ENCODE measurements around the gene KIR3DL2.
"Not testable (repeated sequence)": the region's sequence is repeated elsewhere in the genome, so short reads cannot be mapped to it uniquely, and the experiment has no call there.

KIR3DL2 gene

DNA sequence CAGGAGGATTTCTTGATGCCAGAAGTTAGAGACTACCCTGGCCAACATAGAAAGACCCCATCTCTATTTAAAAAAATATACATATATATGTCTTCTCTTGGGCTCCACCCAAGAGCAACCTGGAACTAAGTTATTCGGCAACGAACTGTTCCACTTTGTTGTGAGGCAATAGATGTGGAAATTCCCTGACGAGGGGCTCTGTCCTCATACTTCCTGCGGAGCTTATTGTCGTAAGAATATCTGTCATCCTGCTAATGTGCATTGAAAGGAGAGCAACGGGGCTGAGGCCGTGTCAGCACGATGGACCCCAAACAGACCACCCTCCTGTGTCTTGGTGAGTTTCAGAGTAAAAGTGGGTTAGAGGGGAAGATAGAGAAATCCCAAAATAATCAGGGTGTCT is 23.7 kb downstream of the KIR3DL2 start, which contains the start of gene FCAR:
Gene FCAR (plus strand): TSS at position 246 of the 400 bp plus-strand sequence. CDS start 55 bp downstream, at position 301.
- DNase-seq = no peak

DNA sequence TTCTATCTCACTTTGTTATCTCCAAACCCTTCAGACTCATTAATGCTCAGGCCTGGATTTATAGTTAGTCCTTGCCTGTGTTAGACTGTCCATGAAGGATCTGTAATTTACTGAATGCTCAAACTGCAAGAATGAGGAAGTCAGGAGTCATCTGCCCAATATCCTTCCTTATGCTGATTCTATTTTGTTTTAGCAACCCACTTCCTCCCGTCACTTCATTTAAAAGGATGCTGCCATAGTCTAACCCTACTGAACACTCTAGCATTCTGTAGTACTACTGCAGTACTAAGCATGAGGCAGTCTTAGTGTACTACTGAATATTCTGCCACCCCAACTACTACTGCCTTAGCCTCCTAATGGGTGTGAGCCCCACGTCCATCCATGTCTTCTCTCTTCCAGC is 25.3 kb downstream of the KIR3DL2 start:
- no peak for DNase-seq

DNA sequence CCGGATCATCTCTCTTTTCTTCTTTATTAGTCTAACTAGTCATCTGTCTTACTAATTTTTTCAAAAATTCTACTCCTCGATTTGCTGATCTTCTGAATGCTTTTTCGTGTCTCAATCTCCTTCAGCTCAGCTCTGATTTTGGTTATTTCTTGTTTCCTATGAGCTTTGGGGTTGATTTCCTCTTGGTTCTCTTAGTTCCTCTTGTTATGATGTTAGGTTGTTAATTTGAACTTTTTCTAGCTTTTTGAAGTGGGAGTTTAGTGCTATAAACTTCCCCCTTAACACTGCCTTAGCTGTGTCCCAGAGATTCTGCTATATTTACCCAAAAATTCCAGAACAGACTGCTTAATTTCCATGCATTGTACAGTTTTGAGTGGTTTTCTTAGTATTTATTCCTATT is 27.2 kb downstream of the KIR3DL2 start:
- DNase-seq = no peak

DNA sequence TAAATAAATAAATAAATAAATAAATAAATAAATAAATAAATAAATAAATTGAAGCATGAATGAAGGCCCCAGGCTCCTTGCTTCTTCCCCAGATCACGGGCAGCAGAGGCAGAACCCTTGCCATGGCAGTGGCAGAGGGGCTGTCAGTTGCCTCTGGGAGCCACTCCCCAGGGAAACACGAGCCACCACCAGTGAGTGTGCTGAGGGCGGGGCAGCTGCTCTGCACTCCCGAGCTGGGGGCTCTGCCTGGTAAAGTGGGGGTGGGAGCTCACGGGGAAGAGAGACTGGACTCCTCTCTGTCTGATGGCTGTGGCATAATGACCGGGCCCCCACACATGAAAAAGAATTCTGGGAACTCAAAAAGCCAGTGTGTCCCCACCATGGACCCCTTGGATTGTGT is 31.6 kb downstream of the KIR3DL2 start:
- no peak for DNase-seq

DNA sequence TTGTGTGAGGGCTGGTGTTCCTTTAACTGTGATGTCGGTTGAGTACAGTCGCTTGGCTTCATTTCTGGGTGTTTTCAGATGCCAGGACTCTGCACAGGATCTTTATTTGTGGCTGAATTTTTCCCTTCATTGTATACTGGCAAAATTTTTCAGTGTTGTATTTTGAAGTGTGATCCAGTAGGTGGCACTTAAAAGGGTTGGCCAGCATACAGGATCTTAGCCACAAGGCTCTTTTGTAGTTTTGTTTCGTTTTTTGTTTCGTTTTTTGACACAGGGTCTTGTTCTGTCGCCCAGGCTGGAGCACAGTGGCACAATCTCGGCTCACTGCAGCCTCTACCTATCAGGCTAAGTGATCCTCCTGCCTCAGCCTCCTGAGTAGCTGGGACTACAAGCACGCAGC is 32.5 kb downstream of the KIR3DL2 start:
- DNase-seq = no peak

DNA sequence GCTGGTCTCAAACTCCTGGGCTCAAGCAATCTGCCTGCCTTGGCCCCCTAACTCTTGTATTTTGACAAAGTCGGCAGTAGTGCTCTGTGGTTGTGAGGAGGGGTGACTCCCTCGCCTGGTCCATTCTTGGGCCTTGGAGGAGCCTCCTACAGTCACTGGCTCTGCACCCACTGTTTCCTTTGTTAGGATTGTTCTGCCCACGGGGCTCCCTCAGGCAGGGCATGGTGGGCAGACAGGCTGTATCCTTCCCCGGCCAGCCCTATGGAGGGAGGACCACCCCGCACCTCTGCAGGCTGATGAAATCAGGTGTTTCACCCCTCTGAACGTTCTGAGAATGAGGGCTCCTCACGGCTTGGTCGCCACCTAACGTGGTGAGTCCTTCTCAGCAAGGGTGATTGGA is 33.0 kb downstream of the KIR3DL2 start:
- DNase-seq = no peak

DNA sequence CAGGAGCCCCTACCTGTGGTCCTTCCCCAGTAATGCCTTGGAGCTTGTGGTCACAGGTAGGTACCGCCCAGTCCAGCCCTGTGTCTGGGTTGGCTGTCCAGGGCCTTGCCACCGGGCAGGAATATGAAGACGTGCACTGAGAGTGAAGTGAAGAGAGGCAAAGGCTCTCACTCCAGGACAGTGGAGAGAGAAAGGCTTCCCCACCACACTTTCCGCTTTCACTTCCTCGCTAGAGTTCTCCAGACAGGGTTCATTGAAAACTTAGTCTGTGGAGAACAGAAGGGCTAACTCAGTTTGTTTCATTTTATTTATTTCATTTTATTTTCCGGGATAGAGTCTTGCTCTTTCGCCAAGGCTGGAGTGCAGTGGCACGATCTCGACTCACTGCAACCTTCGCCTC is 38.0 kb downstream of the KIR3DL2 start:
- no peak for DNase-seq

DNA sequence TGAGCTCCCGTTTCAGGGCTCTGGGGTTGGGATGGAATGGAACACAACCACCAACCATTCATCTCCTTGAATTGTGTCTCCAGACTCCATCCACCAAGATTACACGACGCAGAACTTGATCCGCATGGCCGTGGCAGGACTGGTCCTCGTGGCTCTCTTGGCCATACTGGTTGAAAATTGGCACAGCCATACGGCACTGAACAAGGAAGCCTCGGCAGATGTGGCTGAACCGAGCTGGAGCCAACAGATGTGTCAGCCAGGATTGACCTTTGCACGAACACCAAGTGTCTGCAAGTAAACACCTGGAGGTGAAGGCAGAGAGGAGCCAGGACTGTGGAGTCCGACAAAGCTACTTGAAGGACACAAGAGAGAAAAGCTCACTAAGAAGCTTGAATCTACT is 39.3 kb downstream of the KIR3DL2 start:
- DNase-seq = no peak

DNA sequence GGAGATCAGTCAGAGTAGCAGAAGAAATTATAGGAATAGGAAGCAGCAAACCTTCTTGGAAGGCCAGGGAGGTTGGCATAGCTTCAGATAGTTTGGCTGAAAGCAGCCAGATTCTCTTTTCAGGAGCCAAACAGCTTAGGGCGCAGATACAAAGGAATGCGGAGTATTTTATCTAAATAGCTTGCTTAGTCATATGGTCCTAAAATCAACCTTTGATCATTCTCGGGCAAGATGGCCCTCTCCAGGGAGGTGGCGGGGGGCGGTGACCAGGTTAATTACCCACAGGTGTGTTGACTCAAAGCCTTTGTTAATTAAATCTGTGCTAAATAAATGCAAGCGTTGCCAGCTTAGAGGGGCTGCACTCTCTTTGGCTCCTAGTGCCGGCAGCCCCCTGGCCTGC is 43.2 kb downstream of the KIR3DL2 start:
- DNase-seq = no peak

DNA sequence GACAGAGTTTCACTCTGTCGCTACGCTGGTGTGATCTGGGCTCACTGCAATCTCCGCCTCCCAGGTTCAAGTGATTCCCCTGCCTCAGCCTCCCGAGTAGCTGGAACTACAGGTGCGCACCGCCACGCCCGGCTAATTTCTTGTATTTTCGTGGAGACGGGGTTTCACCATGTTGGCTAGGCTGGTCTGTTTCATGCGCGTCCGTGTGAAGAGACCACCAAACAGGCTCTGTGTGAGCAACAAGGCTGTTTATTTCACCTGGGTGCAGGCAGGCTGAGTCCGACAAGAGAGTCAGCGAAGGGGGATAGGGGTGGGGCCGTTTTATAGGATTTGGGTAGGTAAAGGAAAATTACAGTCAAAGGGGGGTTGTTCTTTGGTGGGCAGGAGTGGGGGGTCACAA is 43.9 kb downstream of the KIR3DL2 start:
- not testable (repeated sequence) for DNase-seq

DNA sequence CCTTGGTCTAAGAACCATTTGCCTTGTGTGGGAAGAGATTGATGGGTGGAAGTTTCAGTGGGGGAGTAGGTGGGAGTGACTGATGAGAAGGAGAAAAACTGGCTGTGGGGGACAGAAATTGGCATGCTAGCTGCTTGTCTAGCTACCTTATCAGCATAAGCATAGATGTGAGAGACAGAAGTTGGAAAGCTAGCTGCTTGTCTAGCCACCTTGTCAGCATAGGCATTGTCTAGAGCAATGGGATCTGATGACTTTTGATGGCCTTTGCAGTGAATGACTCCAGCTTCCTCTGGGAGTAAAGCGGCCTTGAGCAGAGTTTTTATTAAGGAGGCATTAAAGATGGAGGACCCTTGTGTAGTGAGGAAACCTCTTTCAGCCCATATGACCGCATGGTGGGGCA is 45.8 kb downstream of the KIR3DL2 start:
- no peak for DNase-seq

DNA sequence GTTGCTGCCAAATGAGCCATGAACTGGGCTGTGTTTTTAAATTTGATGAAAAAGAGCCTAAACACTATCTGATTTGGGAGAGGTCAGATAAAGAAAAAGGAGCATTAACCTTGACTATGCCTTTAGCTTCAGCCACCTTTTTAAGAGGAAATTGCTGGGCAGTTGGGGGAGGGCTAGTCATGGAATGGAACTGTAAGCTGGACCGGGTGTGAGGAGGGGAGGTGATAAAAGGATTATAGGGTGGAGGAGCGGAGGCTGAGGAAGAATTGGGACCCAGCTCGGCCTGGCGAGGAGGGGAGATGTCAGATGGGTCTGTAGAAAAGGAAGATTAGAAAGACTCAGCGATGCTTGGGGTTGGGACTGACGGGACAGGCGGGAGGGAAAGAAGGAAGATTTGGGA is 48.4 kb downstream of the KIR3DL2 start:
- DNase-seq = not testable (repeated sequence)

DNA sequence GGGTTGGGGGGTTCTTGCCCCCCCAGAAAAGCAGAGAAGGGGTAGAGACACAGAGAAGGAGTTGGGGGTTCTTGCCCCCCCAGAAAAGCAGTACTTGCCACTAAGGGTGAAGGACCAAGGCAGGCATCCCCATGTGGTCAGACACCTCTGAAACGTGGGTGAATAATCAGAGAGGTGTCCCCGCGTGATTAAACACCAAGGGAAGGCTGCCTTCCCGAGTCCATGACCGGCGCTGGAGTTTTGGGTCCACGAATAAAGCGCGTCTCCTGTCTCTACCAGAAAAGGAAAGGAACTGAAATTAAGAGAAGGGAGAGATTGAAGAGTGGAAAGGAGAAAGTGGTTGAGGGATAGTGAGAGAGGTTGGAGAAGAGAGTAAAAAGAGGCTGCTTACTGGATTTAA is 49.4 kb downstream of the KIR3DL2 start:
- not testable (repeated sequence) for DNase-seq

DNA sequence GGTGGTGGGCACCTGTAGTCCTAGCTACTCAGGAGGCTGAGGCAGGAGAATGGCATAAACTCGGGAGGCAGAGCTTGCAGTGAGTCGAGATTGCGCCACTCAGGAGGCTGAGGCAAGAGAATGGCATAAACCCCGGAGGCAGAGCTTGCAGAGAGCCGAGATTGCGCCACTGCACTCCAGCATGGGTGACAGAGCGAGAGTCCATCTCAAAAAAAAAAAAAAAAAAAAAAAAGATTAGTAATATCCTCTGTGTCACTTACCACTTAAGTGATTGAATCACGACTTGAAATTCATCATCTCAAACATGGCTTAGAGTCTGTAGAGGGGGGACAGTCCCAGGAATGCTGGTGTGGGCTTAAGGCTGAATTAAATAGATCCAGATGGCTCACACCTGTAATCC is 50.9 kb downstream of the KIR3DL2 start:
- DNase-seq = not testable (repeated sequence)

DNA sequence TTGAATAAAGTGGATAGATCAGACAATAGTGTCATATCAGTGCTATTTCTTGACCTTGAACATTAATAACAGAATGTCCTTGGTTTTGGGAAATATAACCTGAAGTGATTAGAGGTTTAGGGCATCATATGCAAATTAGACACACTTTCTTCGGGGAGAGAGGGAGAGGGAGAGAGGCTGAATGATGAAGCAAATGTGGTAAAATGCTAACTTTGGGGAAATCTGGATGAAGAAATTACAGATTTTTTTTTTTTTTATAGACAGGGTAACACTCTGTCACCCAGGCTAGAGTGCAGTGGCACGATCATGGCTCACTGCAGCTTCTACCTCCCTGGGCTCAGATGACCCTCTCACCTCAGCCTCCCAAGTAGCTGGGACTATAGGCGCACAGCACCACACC is 51.8 kb downstream of the KIR3DL2 start:
- no peak for DNase-seq

DNA sequence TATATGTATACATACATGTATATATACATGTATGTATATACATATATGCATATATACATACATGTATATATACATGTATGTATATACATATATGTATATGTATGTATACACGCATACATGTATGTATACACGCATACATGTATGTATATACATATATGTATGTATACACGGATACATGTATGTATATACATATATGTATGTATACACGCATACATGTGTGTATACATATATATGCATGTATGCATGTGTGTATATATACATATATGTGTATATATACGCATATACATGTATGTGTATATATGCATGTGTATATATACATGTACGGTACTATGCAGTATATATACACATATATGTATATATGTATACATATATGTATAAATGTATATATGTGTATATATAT is 53.1 kb downstream of the KIR3DL2 start:
- no peak for DNase-seq

DNA sequence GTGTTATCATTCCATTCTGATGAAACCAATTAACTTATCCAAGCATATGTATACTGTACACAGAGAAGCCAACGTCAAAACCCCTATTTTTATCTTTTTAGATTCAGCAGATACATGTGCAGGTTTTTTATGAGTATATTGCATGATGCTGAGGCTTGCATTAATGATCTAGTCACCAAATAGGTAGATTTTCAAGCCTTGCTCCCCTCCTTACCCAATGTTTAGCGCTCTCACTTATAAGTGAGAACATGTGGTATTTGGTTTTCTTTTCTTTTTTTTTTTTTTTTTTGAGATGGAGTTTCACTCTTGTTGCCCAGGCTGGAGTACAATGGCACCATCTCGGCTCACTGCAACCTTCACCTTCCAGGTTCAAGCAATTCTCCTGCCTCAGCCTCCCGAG is 54.0 kb downstream of the KIR3DL2 start:
- not testable (repeated sequence) for DNase-seq

DNA sequence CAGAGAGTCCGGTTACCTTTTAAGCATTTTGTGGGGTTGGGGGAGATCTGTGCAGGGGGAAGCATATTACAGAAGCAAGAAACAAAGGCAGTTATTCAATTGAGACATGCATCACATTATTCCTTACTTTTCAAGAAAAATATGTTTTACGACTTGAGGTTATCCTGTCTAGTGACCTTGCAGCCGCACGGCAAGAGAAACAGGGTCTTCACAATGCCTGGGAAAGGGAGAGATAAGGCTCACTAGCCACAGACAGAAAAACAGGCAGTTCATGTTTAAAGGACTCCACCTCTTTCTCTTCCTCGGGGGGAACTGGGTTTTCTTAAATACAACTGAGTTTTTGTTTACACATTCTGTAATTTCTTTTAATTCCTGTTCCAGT is 55.2 kb downstream of the KIR3DL2 start:
- DNase-seq = no peak

DNA sequence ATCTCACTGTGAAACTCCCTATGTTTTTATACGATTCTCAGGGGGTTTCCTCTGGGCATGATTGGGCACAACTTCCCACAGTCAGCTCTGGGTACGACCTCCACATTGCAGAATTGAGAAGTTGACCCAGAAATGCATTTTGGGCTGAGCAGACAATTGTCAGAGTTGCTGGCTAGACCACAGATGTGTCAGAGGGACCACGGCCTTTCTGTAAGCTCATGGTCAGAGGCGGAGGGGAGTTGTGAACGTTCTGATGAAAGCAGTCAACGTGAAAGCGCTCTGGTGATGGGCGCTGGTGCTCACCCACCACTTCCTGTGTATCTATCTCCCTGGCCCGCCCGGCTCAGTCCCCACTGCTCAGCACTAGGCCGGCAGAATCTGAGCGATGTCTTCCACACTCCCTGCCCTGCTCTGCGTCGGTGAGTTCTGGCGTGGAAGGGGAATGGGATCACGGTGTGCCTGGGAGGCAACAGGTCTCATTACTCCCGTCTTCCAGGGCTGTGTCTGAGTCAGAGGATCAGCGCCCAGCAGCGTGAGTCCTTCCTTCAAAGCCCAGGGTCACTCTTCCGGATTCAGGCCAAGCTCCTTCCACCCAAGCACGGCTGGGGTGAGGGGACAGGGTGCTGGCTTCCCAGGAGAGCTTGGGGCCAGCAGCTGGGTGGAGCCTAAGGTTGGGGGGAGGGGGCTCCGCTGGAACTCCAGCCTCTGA is 55.7 kb downstream of the KIR3DL2 start, which contains the start of gene NCR1:
Gene NCR1 (plus strand): TSS at position 346 of the 709 bp plus-strand sequence. CDS start 40 bp downstream, at position 386.
- DNase-seq = no peak

DNA sequence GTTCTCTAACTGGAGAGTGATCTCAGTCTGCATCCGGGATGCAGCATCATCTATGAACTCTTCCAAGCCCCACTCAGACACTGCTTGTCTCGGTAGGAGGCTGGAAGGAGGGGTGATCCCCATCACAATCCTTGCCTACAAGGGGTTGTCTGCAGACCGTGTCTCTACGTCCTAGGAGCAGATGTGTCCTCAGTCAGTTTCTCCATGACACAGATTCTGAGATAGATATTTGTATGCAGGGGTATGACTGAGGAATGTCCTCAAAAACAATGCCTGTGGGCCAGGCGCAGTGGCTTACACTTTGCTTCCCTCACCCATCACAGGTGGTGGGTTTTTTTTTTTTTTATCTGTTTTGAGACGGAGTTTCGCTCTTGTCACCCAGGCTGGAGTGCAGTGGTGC is 56.6 kb downstream of the KIR3DL2 start:
- no peak for DNase-seq

DNA sequence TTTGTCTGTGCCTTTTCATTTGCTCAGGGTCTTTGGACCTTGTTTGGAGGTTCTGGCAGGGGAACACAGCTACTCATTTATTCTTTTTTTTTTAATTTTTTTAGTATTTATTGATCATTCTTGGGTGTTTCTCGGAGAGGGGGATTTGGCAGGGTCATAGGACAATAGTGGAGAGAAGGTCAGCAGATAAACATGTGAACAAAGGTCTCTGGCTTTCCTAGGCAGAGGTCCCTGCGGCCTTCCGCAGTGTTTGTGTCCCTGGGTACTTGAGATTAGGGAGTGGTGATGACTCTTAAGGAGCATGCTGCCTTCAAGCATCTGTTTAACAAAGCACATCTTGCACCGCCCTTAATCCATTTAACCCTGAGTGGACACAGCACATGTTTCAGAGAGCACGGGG is 57.7 kb downstream of the KIR3DL2 start:
- DNase-seq = not testable (repeated sequence)
